Measurements from ENCODE around the gene TMEM127. TPM values are rescaled to one million over a fixed set of nuclear protein-coding genes. Genes with fewer than 3 reads are reported as not detected.

Gene TMEM127
- total RNA-seq, 1 donor from 2014 or later = 40.0 TPM

- H3K4me3 ChIP-seq = peak overlapping the region; percentile 83 to 88
- no peaks in the 10 kb centered on the region for H3K36me3 ChIP-seq
- intact Hi-C loops (cut with DNase I) = loop anchor here (5.0 kb wide), 1 partner anchor 53 kb away; no protein-coding TSS in a partner anchor
- TF ChIP-seq POLR2AphosphoS5 (IDR thresholded peaks at IDR 0.05; ENCODE audit: insufficient read depth in 1 of 2, low read depth in 1 of 2) = no peak
- TF ChIP-seq POLR2A (IDR thresholded peaks at IDR 0.05) = no peak
- no peak for TF ChIP-seq CTCF (IDR thresholded peaks at IDR 0.05)
- peak overlapping the region; percentile 93 for H3K27ac ChIP-seq
- H3K27me3 ChIP-seq = no peaks in the 10 kb centered on the region
- no peaks in the 10 kb centered on the region for H3K9me3 ChIP-seq
- DNase-seq (ENCODE audit: extremely low spot score in 2 of 2) = no peak
- peaks cover 48% of the 10 kb centered on the region for H3K4me1 ChIP-seq
These were observed 56.6 kb downstream of the TMEM127 start for GRCh38 chr2:96209011-96209728.

- no peaks in the 10 kb centered on the region for H3K27me3 ChIP-seq
- intact Hi-C loops (cut with DNase I) = loop anchor here (5.0 kb wide), 1 partner anchor 54 kb away; no protein-coding TSS in a partner anchor
- H3K27ac ChIP-seq = peak within 1 kb of the TSS; percentile 93
- DNase-seq (ENCODE audit: extremely low spot score in 2 of 2) = peak in 1 of 2 donors; percentile 96
- peak within 1 kb of the TSS; percentile 83 to 88 for H3K4me3 ChIP-seq
- TF ChIP-seq POLR2AphosphoS5 (IDR thresholded peaks at IDR 0.05; ENCODE audit: insufficient read depth in 1 of 2, low read depth in 1 of 2) (peak; percentile 75 to 99), CTCF (IDR thresholded peaks at IDR 0.05) (peak in 1 of 3 experiments; percentile 20), POLR2A (IDR thresholded peaks at IDR 0.05) (peak; percentile 35 to 90)
- no peaks in the 10 kb centered on the region for H3K9me3 ChIP-seq
- peaks cover 55% of the 10 kb centered on the region for H3K4me1 ChIP-seq
- H3K36me3 ChIP-seq = no peaks in the 10 kb centered on the region
These were observed 57.4 kb downstream of the TMEM127 start, which contains the start of gene STARD7 for GRCh38 chr2:96208143-96209010. STARD7 (minus strand) TSS chr2:96208827; CDS start chr2:96208434, 393 bp downstream.

GRCh38 chr2:96207774-96208142 lies 58.0 kb downstream of the TMEM127 start:
- no peaks in the 10 kb centered on the region for H3K9me3 ChIP-seq
- intact Hi-C loops (cut with DNase I) = loop anchor here (5.0 kb wide), 1 partner anchor 55 kb away; no protein-coding TSS in a partner anchor
- peak overlapping the region; percentile 93 for H3K27ac ChIP-seq
- H3K4me3 ChIP-seq = peak overlapping the region; percentile 83 to 88
- TF ChIP-seq POLR2AphosphoS5 (IDR thresholded peaks at IDR 0.05; ENCODE audit: insufficient read depth in 1 of 2, low read depth in 1 of 2) = no peak
- H3K4me1 ChIP-seq = peaks cover 62% of the 10 kb centered on the region
- no peaks in the 10 kb centered on the region for H3K36me3 ChIP-seq
- DNase-seq (ENCODE audit: extremely low spot score in 2 of 2) = no peak
- no peaks in the 10 kb centered on the region for H3K27me3 ChIP-seq

GRCh38 chr2:96207073-96207773 lies 58.6 kb downstream of the TMEM127 start:
- DNase-seq (ENCODE audit: extremely low spot score in 2 of 2) = no peak
- Histone ChIP-seq H3K36me3 (no peaks in the 10 kb centered on the region), H3K27ac (peak overlapping the region; percentile 93), H3K4me1 (peaks cover 67% of the 10 kb centered on the region), H3K4me3 (peak overlapping the region; percentile 83 to 88), H3K27me3 (no peaks in the 10 kb centered on the region), H3K9me3 (no peaks in the 10 kb centered on the region)
- TF ChIP-seq CTCF (IDR thresholded peaks at IDR 0.05) (no peak), POLR2A (IDR thresholded peaks at IDR 0.05) (no peak), POLR2AphosphoS5 (IDR thresholded peaks at IDR 0.05; ENCODE audit: insufficient read depth in 1 of 2, low read depth in 1 of 2) (no peak)
- intact Hi-C loops (cut with DNase I) = loop anchor here (5.0 kb wide), 1 partner anchor 55 kb away; no protein-coding TSS in a partner anchor

- H3K4me1 ChIP-seq = peaks cover 79% of the 10 kb centered on the region
- no peak for DNase-seq (ENCODE audit: extremely low spot score in 2 of 2)
- TF ChIP-seq POLR2A (IDR thresholded peaks at IDR 0.05) (no peak), CTCF (IDR thresholded peaks at IDR 0.05) (no peak), POLR2AphosphoS5 (IDR thresholded peaks at IDR 0.05; ENCODE audit: insufficient read depth in 1 of 2, low read depth in 1 of 2) (no peak)
- H3K27me3 ChIP-seq = no peaks in the 10 kb centered on the region
- H3K9me3 ChIP-seq = no peaks in the 10 kb centered on the region
- intact Hi-C loops (cut with DNase I) = loop anchor here (5.0 kb wide), 1 partner anchor 56 kb away; no protein-coding TSS in a partner anchor
- peak overlapping the region; percentile 70 for H3K27ac ChIP-seq
- no peaks in the 10 kb centered on the region for H3K36me3 ChIP-seq
- H3K4me3 ChIP-seq = no peak overlapping the region
These were observed 59.9 kb downstream of the TMEM127 start for GRCh38 chr2:96205888-96206287.

All from vagina (tissue), 2 donors.